DMS 273 treated with DMSO at 0.1 percent for 48 hours (cell line): ENCODE data around the gene HES6.

Source experiments
- DNase-seq: peaks from one replicate; lab custom pipeline; 2025; lab: John Stamatoyannopoulos, UW

Gene HES6, protein sequence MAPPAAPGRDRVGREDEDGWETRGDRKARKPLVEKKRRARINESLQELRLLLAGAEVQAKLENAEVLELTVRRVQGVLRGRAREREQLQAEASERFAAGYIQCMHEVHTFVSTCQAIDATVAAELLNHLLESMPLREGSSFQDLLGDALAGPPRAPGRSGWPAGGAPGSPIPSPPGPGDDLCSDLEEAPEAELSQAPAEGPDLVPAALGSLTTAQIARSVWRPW

DNA sequence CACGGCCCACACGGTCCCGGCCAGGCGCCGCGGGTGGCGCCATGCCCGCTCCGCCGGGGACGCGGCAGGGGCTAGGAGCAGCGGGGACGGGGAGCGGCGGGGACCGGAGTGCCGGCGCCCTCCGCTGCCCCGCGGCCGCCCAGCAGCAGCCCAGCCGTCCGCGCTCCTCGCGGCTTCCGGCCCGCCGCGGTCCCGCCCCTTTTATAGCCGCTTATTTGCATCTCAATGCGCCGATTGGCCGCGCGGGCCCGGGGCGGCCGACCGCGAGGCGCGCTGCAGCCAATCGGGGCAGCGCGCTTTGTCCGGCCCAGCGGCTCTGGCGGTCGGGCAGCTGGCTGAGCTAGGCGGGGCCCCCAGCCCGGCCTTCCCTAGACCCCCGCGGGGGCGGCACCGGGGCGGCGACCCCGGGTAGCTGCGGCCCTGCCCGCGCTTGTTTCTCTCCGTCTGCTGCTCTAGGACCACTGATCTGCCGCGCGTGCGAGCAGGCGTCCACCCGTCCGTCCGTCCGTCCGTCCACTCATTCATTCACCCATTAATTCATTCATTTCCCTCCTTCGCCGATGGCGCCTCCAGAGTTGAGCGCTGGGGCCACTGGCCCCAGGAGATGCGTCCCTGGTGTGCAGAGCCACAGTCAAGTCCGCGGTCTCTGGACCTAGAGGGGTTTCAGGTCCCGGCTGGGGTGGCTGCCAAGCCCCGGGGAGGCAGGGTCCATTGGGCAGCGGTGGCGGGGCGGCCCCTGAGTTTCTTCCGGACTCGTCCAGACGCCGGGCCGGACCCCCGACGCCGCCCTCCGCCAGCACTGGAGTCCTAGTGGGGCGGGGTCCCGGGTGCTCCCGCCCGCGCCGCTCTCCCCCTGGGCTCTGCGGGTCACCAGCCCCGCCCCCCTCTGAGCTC, at the start of gene HES6:
Gene HES6, minus strand, starts transcription at position 176 of the 894 bp plus-strand sequence. Its CDS starts 133 bp downstream, at position 43.
- DNase-seq, result peak; percentile 78

DNA sequence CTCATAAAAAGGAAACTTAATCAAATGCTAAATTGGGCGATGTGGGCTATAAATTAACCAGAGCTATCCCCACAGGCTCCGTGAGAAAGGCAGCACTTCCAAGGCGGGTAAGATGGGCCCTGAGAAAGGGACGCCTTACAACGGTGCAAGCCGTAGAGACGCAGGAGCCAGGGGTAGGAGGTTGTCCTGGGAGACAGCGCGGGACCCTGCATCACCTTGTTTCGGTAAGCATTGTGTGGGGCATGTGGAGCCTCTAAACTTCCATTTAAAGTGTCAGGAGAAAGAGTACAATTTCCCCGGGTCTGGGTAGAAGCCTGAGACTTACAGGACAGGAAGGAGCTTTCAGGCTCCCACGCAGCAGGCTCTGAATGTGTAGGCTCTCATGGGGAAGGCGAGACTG, 49.7 kb upstream of the HES6 start:
- DNase-seq, result no peak

DNA sequence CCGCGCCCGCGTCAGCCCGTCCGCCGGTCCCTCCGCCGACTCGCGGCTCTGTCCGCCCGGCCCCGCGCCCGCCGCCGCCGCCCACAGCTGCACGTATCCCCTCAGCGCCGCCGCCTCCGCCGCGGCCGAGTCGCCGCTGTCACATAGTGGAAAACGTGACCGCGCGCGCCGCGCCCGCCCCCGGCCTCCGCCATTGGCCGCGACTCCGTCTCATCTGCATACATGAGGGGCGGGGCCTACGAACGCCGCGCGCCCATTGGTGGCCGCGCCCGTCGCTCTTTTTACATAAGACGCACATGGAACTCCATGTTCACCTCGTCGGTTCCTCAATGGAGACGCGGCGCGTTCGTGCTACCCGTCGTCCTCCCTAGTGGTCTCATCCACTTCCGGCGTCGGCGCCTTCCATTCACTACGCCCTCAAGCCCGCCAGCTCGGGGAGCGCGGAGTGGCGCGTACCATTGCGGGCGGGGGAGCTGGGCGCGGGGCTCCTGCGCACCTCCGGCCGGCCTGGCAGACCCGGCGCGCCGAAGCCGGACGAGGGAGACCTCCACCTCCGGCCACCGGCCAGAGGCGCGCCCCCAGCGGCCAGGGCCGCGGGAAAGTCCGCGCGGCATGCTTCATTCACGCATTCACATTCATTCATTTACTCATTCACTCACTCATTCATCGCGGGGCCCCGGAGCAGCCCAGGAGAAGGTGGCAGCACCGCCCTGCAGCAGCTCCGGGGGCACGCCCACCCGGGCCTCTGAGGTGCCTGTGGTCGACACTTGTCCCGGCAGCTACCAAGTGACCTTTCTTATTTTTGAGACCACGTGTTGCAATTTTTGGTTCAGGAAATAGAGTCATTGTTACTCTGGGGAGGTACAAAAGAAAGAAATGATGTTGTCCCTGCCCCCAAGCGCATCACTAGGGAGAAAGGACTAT, 49.1 kb upstream of the HES6 start:
- DNase-seq, result peak; percentile 94

- peak; percentile 30 for DNase-seq
Observed at GRCh38 chr2:238287737-238288649, 48.2 kb upstream of the HES6 start, which contains the start of gene PER2. TSS of gene PER2 (minus strand) at chr2:238288610. CDS start at chr2:238277936, 10,674 bp downstream.

DNA sequence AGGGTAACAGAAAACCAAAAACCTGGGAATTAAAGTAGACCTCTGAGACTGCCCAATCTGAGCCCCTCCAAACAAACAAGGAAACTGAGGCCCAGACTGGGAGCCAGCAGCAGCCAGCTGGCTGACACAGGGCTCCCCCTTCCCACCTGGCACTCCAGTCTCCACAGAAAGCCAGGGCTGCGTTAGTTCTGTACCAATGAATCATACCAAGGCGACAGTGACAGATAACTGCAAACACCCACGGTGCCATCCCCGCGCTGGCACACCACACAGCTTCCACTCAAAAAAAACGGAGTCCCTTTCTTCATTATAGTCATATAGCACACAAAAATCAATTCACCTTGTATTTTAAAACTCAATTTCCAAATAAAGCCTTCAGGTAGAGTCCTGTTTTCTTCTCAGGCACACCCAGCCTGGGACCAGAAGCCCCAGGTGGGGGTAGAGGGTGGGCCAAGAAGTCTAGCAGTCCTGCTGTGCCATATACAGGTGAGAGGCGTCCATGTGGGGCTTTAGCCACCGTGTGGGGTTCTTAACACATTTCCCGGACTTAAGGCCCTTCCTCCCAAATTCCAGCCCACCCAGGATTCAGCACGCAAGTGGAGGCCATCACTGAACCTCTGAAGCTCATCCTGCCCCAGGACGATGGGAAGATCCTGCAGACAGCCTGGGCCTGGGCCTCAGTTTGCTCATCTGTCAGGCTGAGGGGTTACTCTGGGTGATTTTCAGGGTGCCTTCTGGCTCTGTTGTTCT, 47.3 kb upstream of the HES6 start:
- DNase-seq, result no peak

DNA sequence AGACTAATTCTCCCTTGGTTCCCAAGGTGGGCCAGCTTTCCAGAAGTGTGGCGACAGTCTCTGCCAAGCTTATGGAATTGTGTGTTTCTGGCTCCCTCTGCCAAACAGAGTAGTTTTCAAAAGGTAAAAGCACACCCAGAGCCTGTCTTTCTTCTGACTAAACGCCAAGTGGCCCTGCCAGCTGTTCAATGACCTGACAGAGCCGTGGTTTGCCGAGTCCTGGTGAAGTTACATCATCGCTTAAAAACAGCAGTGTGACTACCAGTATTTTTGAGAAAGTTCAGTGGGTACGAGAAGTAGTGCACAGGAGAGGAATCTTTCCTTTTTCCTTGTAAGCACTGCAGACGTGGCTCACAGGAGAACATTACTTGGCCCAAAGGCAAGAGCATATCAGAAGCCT, 46.7 kb upstream of the HES6 start:
- DNase-seq, result peak; percentile 61

DNA sequence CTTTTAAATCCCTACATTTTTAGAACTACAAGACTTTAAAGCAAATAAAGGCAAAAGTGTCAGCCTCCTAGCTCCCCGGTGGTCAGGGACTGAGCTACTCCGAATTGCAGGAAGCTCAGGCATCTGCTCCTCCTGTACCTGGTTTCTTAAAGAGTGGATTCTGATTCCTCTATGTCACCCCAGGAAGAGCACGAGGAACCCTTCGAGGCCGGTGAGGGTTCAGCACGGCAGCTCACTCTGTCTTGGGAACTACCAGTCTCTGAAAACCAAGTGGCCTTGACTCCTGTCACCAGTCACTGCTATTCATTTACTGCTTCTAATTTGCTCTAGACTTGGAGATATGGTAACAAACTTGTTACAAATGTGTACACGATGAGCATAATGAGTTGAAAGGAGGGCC, 46.3 kb upstream of the HES6 start:
- DNase-seq, result no peak

GRCh38 chr2:238285653-238286082, 45.8 kb upstream of the HES6 start:
- no peak for DNase-seq

DNA sequence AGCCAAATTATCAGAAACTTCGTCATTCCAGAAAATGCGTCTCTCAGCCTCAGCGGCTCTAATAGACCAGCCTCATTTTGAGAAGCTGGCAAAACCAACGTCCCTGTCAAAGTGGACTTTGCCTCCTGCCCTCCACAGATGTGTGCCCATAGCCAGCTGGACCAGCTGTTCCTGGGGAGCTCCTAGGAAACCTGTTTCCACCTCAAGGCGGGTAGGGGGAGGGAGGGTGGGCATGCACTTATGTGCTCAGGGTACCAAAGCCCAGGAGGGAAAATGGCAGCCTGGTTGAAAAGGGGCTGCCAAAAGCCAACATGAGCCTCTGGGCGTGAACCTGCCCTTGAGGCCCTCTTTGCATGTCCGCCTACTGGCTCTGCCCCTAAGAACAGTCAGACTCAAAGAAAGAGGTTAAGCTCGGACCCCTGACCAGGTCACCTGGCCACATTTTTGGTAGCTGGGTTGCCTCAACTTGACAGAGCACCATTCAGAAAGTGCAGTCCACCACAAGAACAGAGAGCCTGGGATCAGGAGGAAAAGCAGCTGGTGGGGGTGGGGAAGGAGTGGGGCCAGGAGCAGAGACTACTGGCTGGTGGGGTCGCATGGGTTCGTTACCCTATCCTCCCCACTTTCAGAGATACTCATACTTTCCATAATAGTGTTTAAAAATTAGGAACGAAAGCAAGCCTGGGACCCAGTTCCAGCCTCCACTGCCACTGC, 45.1 kb upstream of the HES6 start:
- DNase-seq, result no peak

DNA sequence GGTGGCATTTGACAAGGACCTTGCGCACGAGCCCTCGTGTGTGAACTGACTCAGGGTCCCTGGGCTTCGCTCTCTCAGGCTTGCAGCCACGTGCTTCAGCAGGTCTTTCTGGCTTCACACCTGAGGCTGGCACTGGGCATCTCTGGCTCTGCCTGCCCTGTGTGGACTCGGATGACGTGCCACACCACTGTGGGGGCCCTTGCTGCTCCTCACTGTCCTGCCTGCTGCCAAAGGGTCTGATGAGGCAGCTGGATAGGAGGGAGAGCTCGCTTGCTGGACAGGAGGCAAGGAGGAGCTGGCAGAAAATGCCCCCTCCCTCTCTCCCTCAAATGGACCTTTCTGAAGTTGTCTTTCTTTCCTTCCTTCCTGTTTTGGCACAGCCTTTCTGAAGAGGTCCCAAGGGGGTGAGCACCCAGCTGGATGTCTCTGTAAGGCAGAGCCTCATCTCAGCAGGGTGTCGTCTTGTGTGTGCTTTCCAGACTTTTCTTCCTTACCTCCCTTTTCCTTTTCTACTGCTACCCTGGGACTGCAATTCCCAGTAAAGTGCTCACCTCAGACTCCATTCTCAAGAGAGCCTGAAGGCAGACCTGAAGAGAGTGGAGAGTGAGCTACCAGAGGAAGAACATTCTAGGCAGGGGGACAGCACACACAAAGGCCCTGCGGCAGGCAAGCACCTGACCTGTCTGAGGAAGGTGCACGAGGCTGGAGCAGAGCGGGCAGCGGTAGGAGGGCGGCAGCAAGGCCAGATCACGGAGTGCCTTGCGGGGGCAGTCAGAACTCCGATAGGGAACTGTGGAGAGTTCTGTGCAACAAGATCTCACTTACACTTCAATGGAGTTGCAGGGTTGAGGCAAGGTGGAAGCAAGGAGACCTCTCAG, 43.3 kb upstream of the HES6 start:
- no peak for DNase-seq

DNA sequence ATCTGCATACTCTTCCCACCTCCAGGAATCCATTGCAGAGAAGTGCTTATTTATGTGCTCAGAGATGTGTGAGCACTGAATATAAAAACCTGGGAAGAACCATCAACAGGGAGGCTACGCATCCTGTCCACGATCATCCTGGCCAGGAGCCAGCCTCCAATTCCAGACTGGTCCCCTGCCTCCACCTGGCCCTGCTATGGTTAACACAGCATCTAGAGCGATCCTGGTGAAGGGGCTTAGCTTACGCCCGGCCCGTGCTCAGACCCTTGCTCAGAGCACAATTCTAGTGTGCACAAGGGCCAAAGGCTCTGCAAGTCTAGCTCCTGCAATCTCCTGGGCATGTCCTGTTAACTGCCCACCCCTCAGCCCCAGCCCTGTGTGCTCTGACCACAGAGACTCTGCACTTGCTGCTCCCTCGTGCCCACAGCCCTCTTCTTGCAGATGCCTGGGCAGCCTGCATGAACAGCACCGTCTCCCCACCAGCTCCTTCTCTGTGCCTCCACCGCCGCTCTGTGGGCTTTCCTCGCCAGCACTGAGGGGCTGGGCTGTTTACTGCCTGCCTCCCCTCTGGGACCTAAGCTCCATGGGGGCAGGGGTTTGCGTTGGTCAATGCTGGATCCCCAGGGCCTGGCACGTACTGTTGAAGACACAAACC, 42.1 kb upstream of the HES6 start:
- no peak for DNase-seq

GRCh38 chr2:238280083-238280825, 40.4 kb upstream of the HES6 start:
- DNase-seq, result no peak

- no peak for DNase-seq
Observed at GRCh38 chr2:238279324-238279682, 39.5 kb upstream of the HES6 start.

DNA sequence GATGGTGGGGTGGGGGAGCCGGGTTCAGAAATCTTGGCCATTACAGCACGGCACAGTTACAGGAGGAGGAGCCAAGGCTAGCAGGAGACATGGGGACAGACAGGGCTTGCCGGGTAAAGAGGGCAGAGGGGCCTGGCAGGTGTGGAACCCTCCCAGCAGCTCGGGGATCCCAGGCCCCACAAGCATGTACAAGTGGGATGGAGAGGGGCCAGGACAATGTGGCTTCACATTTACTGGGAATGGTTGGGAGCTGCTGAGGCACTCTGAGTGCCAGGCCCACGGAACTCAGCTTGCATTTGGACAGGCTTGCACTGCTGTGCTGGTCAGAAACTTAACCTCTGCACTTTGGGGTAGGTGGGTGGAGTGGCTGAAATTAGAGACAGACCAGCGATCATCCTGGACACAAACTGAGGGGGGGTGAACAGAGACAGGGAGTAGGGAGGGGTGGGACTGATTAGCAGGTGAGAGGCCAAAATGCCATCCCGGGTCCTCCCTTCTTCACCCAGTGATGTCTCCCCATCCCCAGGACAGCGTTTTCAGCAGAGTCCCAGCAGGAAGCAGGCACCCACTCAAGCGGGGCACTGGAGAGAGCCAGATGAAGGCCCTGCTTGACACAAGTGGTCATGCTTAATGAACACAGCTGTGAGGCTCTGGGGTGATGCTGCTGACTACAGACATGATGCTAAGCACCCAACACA, 38.9 kb upstream of the HES6 start:
- no peak for DNase-seq

- no peak for DNase-seq
Observed at GRCh38 chr2:238277695-238278094, 37.9 kb upstream of the HES6 start.

GRCh38 chr2:238274152-238274865, 34.5 kb upstream of the HES6 start:
- no peak for DNase-seq
